Thymus (tissue), 11 donors: Measurements from ENCODE around the gene PLD3. TPM values are rescaled to one million over a fixed set of nuclear protein-coding genes. Genes with fewer than 3 reads are reported as not detected.

Experiments
- DNase-seq, 9 donors: peaks; one replicate each; pipeline ENCODE4 v3.0.0-alpha.2; 2013; ENCODE audit warnings: low spot score in 9 of 9, low read depth in 6 of 9, missing footprints in 1 of 9
- H3K27ac ChIP-seq, 2 donors: one replicate each; pipeline ENCODE4 v1.5.1; 2013; ENCODE audit warnings: control low read depth in 1 of 2, low read depth in 1 of 2, low read length in 1 of 2, mild to moderate bottlenecking in 1 of 2, moderate library complexity in 1 of 2
- H3K27me3 ChIP-seq, 2 donors: one replicate each; pipeline ENCODE4 v1.5.1; 2013; ENCODE audit warnings: low read length in 1 of 2; ENCODE audit not compliant: control insufficient read depth in 2 of 2, insufficient read depth in 1 of 2
- H3K36me3 ChIP-seq, 2 donors: one replicate each; pipeline ENCODE4 v1.5.1; 2013; ENCODE audit warnings: low read length in 1 of 2, mild to moderate bottlenecking in 1 of 2, moderate library complexity in 1 of 2; ENCODE audit not compliant: control insufficient read depth in 2 of 2, insufficient read depth in 2 of 2
- H3K4me1 ChIP-seq, 2 donors: one replicate each; pipeline ENCODE4 v1.5.1; 2013; ENCODE audit warnings: low read length in 2 of 2; ENCODE audit not compliant: control insufficient read depth in 2 of 2, insufficient read depth in 2 of 2
- H3K4me3 ChIP-seq, 2 donors: one replicate each; pipeline ENCODE4 v1.5.1; 2013; ENCODE audit warnings: low read length in 2 of 2, control low read depth in 1 of 2, mild to moderate bottlenecking in 1 of 2
- H3K9me3 ChIP-seq, 2 donors: one replicate each; pipeline ENCODE4 v1.5.1; 2013; ENCODE audit warnings: low read length in 1 of 2, mild to moderate bottlenecking in 1 of 2; ENCODE audit not compliant: control insufficient read depth in 2 of 2, insufficient read depth in 1 of 2
- WGBS: extraction: QIAGEN DNeasy Blood & Tissue Kit; methylation state at CpG from one replicate; pipeline ENCODE4 v1.1.7; 2013; 5-methylcytosine and 5-hydroxymethylcytosine counted together
- polyA plus RNA-seq: library from polyadenylated mRNA; stranded (reverse); fragments of 200-250 nt; gene quantifications from one replicate; pipeline ENCODE4 v1.2.3, GENCODE V29; 2013
- total RNA-seq: library from RNA; stranded (reverse); fragments of 120-200 nt; gene quantifications from one replicate; pipeline ENCODE4 v1.2.4, GENCODE V29; 2013
- donor health status: healthy.

PLD3 gene
- total and polyA plus RNA-seq, 2 donors = 70.3 to 108 TPM

- H3K27me3 ChIP-seq = peaks cover 0 to 16% of the 10 kb centered on the region in 2 donors
- no peaks in the 10 kb centered on the region for H3K9me3 ChIP-seq
- no peak overlapping the region for H3K27ac ChIP-seq
- peaks cover 0 to 6% of the 10 kb centered on the region in 2 donors for H3K4me1 ChIP-seq
- no peaks in the 10 kb centered on the region for H3K36me3 ChIP-seq
- no peak for DNase-seq
- WGBS = 44% methylated on average over 16 of the region's 16 CpGs
- H3K4me3 ChIP-seq = no peak overlapping the region
Observed at GRCh38 chr19:40411125-40411842, 62.8 kb downstream of the PLD3 start.

- DNase-seq = no peak
- H3K9me3 ChIP-seq = no peaks in the 10 kb centered on the region
- H3K27me3 ChIP-seq = peaks cover 0 to 16% of the 10 kb centered on the region in 2 donors
- no peaks in the 10 kb centered on the region for H3K36me3 ChIP-seq
- 93% methylated on average over 8 of the region's 8 CpGs for WGBS
- peaks cover 0 to 10% of the 10 kb centered on the region in 2 donors for H3K4me1 ChIP-seq
- H3K27ac ChIP-seq = no peak overlapping the region
- H3K4me3 ChIP-seq = no peak overlapping the region
Observed at GRCh38 chr19:40411958-40412499, 63.5 kb downstream of the PLD3 start.

- 95% methylated on average over 4 of the region's 4 CpGs for WGBS
- no peak overlapping the region for H3K4me3 ChIP-seq
- H3K4me1 ChIP-seq = peaks cover 0 to 11% of the 10 kb centered on the region in 2 donors
- H3K36me3 ChIP-seq = no peaks in the 10 kb centered on the region
- DNase-seq = no peak
- H3K27ac ChIP-seq = no peak overlapping the region
- H3K27me3 ChIP-seq = peaks cover 0 to 21% of the 10 kb centered on the region in 2 donors
- H3K9me3 ChIP-seq = no peaks in the 10 kb centered on the region
Observed at GRCh38 chr19:40412866-40413265, 64.4 kb downstream of the PLD3 start.

GRCh38 chr19:40413291-40413845 is 64.9 kb downstream of the PLD3 start, which contains the start of gene PRX:
PRX (minus strand) TSS chr19:40413378; CDS start chr19:40407932, 5,446 bp downstream.
- no peak within 1 kb of the TSS for H3K27ac ChIP-seq
- no peak for DNase-seq
- peaks cover 0 to 9% of the 10 kb centered on the region in 2 donors for H3K4me1 ChIP-seq
- H3K4me3 ChIP-seq = no peak within 1 kb of the TSS
- H3K27me3 ChIP-seq = peaks cover 0 to 18% of the 10 kb centered on the region in 2 donors
- H3K36me3 ChIP-seq = no peaks in the 10 kb centered on the region
- WGBS = 53% methylated on average over 18 of the region's 18 CpGs
- no peaks in the 10 kb centered on the region for H3K9me3 ChIP-seq

- WGBS = 97% methylated on average over 21 of the region's 21 CpGs
- Histone ChIP-seq H3K27ac (no peak overlapping the region), H3K4me1 (peaks cover 0 to 9% of the 10 kb centered on the region in 2 donors)
Observed at GRCh38 chr19:40414542-40415535, 66.3 kb downstream of the PLD3 start.

GRCh38 chr19:40415768-40416167 is 67.3 kb downstream of the PLD3 start:
- no peak overlapping the region for H3K27ac ChIP-seq
- H3K4me1 ChIP-seq = peaks cover 0 to 9% of the 10 kb centered on the region in 2 donors
- no peak overlapping the region for H3K4me3 ChIP-seq
- peaks cover 0 to 18% of the 10 kb centered on the region in 2 donors for H3K27me3 ChIP-seq
- DNase-seq = no peak
- H3K9me3 ChIP-seq = no peaks in the 10 kb centered on the region
- WGBS = 96% methylated on average over 2 of the region's 2 CpGs
- H3K36me3 ChIP-seq = no peaks in the 10 kb centered on the region

More at GRCh38 chr19:40414542-40415535, 66.3 kb downstream of the PLD3 start:
- Histone ChIP-seq H3K9me3 (no peaks in the 10 kb centered on the region), H3K4me3 (no peak overlapping the region), H3K36me3 (no peaks in the 10 kb centered on the region), H3K27me3 (peaks cover 0 to 18% of the 10 kb centered on the region in 2 donors)
- no peak for DNase-seq

- 44% methylated on average over 16 of the region's 16 CpGs for WGBS
- H3K27me3 ChIP-seq = peaks cover 0 to 16% of the 10 kb centered on the region in 2 donors
- peaks cover 4 to 18% of the 10 kb centered on the region in 2 donors for H3K4me1 ChIP-seq
- peak overlapping the region in 1 of 2 donors; percentile 1 for H3K27ac ChIP-seq
- no peak for DNase-seq
- no peaks in the 10 kb centered on the region for H3K36me3 ChIP-seq
- H3K4me3 ChIP-seq = no peak overlapping the region
- H3K9me3 ChIP-seq = no peaks in the 10 kb centered on the region
Observed at GRCh38 chr19:40416918-40417642, 68.6 kb downstream of the PLD3 start.

- no peak overlapping the region for H3K4me3 ChIP-seq
- H3K9me3 ChIP-seq = no peaks in the 10 kb centered on the region
- H3K27ac ChIP-seq = peak overlapping the region in 1 of 2 donors; percentile 1
- H3K27me3 ChIP-seq = peaks cover 0 to 13% of the 10 kb centered on the region in 2 donors
- H3K36me3 ChIP-seq = peaks cover under 1 to 4% of the 10 kb centered on the region in 2 donors
- DNase-seq = no peak
- WGBS = 93% methylated on average over 4 of the region's 4 CpGs
- peaks cover 4 to 18% of the 10 kb centered on the region in 2 donors for H3K4me1 ChIP-seq
Observed at GRCh38 chr19:40417643-40417981, 69.1 kb downstream of the PLD3 start.
